ENCODE data around the gene DNAJC4. TPM values are rescaled to one million over a fixed set of nuclear protein-coding genes. Genes with fewer than 3 reads are reported as not detected.

The DNAJC4 gene
- total and polyA plus RNA-seq, 4 donors = 15.0 to 97.9 (median 26.8) TPM

GRCh38 chr11:64224151-64224890 lies 6.0 kb upstream of the DNAJC4 start:
- intact Hi-C loops (cut with DNase I) = no loop called here
- DNase-seq = peak; percentile 51 to 70
- no peaks in the 10 kb centered on the region for H3K9me3 ChIP-seq (ENCODE audit: control insufficient read depth, low read length)
- no peaks in the 10 kb centered on the region for H3K27me3 ChIP-seq (ENCODE audit: control insufficient read depth in 1 of 2, insufficient read depth in 2 of 2, low read length in 1 of 2)
- no peak overlapping the region for H3K4me3 ChIP-seq (ENCODE audit: low read length in 2 of 2)
- H3K4me1 ChIP-seq (ENCODE audit: control insufficient read depth in 1 of 2, insufficient read depth in 2 of 2, low read length in 2 of 2) = no peaks in the 10 kb centered on the region
- WGBS, 2 donors = 87 to 90% methylated on average over 17 of the region's 17 CpGs
- ATAC-seq (ENCODE audit: low FRiP score) = no peak
- H3K36me3 ChIP-seq (ENCODE audit: control insufficient read depth in 1 of 2, insufficient read depth in 2 of 2, low read length in 1 of 2) = no peaks in the 10 kb centered on the region
- no peak overlapping the region for H3K27ac ChIP-seq (ENCODE audit: low read depth in 1 of 2, low read length in 2 of 2)

GRCh38 chr11:64224891-64225607 lies 5.3 kb upstream of the DNAJC4 start:
- Histone ChIP-seq H3K27me3 (ENCODE audit: control insufficient read depth in 1 of 2, insufficient read depth in 2 of 2, low read length in 1 of 2) (no peaks in the 10 kb centered on the region), H3K27ac (ENCODE audit: low read depth in 1 of 2, low read length in 2 of 2) (no peak overlapping the region), H3K4me3 (ENCODE audit: low read length in 2 of 2) (peak overlapping the region in 1 of 2 donors; percentile 48), H3K36me3 (ENCODE audit: control insufficient read depth in 1 of 2, insufficient read depth in 2 of 2, low read length in 1 of 2) (no peaks in the 10 kb centered on the region), H3K4me1 (ENCODE audit: control insufficient read depth in 1 of 2, insufficient read depth in 2 of 2, low read length in 2 of 2) (no peaks in the 10 kb centered on the region), H3K9me3 (ENCODE audit: control insufficient read depth, low read length) (no peaks in the 10 kb centered on the region)
- WGBS, 2 donors = 56 to 58% methylated on average over 22 of the region's 22 CpGs
- DNase-seq (peak; percentile 57 to 70), ATAC-seq (ENCODE audit: low FRiP score) (no peak)
- intact Hi-C loops (cut with DNase I) = loop anchor here in 1 of 2 donors (5.0 kb wide), 1 partner anchor 38 kb away; the partner anchor contains the start of gene STIP1

GRCh38 chr11:64225608-64226506 lies 4.5 kb upstream of the DNAJC4 start, which contains the start of the genes NUDT22 and TRPT1:
NUDT22 (plus strand) TSS chr11:64226274; CDS start chr11:64226653, 379 bp downstream.
TRPT1 (minus strand) TSS chr11:64226186; CDS start chr11:64225860, 326 bp downstream.
- Histone ChIP-seq H3K27me3 (ENCODE audit: control insufficient read depth in 1 of 2, insufficient read depth in 2 of 2, low read length in 1 of 2) (no peaks in the 10 kb centered on the region), H3K4me3 (ENCODE audit: low read length in 2 of 2) (peak within 1 kb of the TSS; percentile 48 to 60), H3K27ac (ENCODE audit: low read depth in 1 of 2, low read length in 2 of 2) (peak within 1 kb of the TSS in 1 of 2 donors; percentile 75), H3K36me3 (ENCODE audit: control insufficient read depth in 1 of 2, insufficient read depth in 2 of 2, low read length in 1 of 2) (no peaks in the 10 kb centered on the region), H3K9me3 (ENCODE audit: control insufficient read depth, low read length) (no peaks in the 10 kb centered on the region), H3K4me1 (ENCODE audit: control insufficient read depth in 1 of 2, insufficient read depth in 2 of 2, low read length in 2 of 2) (no peaks in the 10 kb centered on the region)
- DNase-seq = peak; percentile 95 to 97
- 0 to 1% methylated on average over 54 of the region's 54 CpGs for WGBS, 2 donors
- intact Hi-C loops (cut with DNase I) = loop anchor here in 1 of 2 donors (5.0 kb wide), 1 partner anchor 39 kb away; the partner anchor contains the start of gene STIP1
- ATAC-seq (ENCODE audit: low FRiP score) = peak; percentile 90

- intact Hi-C loops (cut with DNase I) = loop anchor here in 1 of 2 donors (5.0 kb wide), 1 partner anchor 39 kb away; the partner anchor contains the start of gene STIP1
Observed at GRCh38 chr11:64226507-64227051, 3.8 kb upstream of the DNAJC4 start.

GRCh38 chr11:64227405-64227956 lies 2.9 kb upstream of the DNAJC4 start:
- H3K9me3 ChIP-seq (ENCODE audit: control insufficient read depth, low read length) = no peaks in the 10 kb centered on the region
- H3K27ac ChIP-seq (ENCODE audit: low read depth in 1 of 2, low read length in 2 of 2) = no peak overlapping the region
- H3K4me3 ChIP-seq (ENCODE audit: low read length in 2 of 2) = no peak overlapping the region
- ATAC-seq (ENCODE audit: low FRiP score) (no peak), DNase-seq (no peak)
- intact Hi-C loops (cut with DNase I) = loop anchor here in 1 of 2 donors (5.0 kb wide), 1 partner anchor 40 kb away; the partner anchor contains the start of gene STIP1
- no peaks in the 10 kb centered on the region for H3K36me3 ChIP-seq (ENCODE audit: control insufficient read depth in 1 of 2, insufficient read depth in 2 of 2, low read length in 1 of 2)
- no peaks in the 10 kb centered on the region for H3K4me1 ChIP-seq (ENCODE audit: control insufficient read depth in 1 of 2, insufficient read depth in 2 of 2, low read length in 2 of 2)
- H3K27me3 ChIP-seq (ENCODE audit: control insufficient read depth in 1 of 2, insufficient read depth in 2 of 2, low read length in 1 of 2) = no peaks in the 10 kb centered on the region
- WGBS, 2 donors = 42 to 48% methylated on average over 3 of the region's 3 CpGs

More at GRCh38 chr11:64226507-64227051, 3.8 kb upstream of the DNAJC4 start:
- 7 to 10% methylated on average over 23 to 26 of the region's 26 CpGs for WGBS, 2 donors
- ATAC-seq (ENCODE audit: low FRiP score) (peak; percentile 48), DNase-seq (peak; percentile 81 to 83)
- Histone ChIP-seq H3K36me3 (ENCODE audit: control insufficient read depth in 1 of 2, insufficient read depth in 2 of 2, low read length in 1 of 2) (no peaks in the 10 kb centered on the region), H3K27ac (ENCODE audit: low read depth in 1 of 2, low read length in 2 of 2) (peak overlapping the region in 1 of 2 donors; percentile 75), H3K4me1 (ENCODE audit: control insufficient read depth in 1 of 2, insufficient read depth in 2 of 2, low read length in 2 of 2) (no peaks in the 10 kb centered on the region), H3K4me3 (ENCODE audit: low read length in 2 of 2) (peak overlapping the region; percentile 48 to 60), H3K27me3 (ENCODE audit: control insufficient read depth in 1 of 2, insufficient read depth in 2 of 2, low read length in 1 of 2) (no peaks in the 10 kb centered on the region), H3K9me3 (ENCODE audit: control insufficient read depth, low read length) (no peaks in the 10 kb centered on the region)

GRCh38 chr11:64229090-64229743 lies 1.1 kb upstream of the DNAJC4 start:
- H3K27ac ChIP-seq (ENCODE audit: low read depth in 1 of 2, low read length in 2 of 2) = peak overlapping the region in 1 of 2 donors; percentile 9
- ATAC-seq (ENCODE audit: low FRiP score) = no peak
- H3K4me3 ChIP-seq (ENCODE audit: low read length in 2 of 2) = no peak overlapping the region
- DNase-seq = peak in 1 of 2 donors; percentile 67
- intact Hi-C loops (cut with DNase I) = loop anchor here in 1 of 2 donors (5.0 kb wide), 1 partner anchor 42 kb away; the partner anchor contains the start of gene STIP1
- 84 to 87% methylated on average over 12 of the region's 12 CpGs for WGBS, 2 donors
- no peaks in the 10 kb centered on the region for H3K4me1 ChIP-seq (ENCODE audit: control insufficient read depth in 1 of 2, insufficient read depth in 2 of 2, low read length in 2 of 2)
- H3K9me3 ChIP-seq (ENCODE audit: control insufficient read depth, low read length) = no peaks in the 10 kb centered on the region
- no peaks in the 10 kb centered on the region for H3K36me3 ChIP-seq (ENCODE audit: control insufficient read depth in 1 of 2, insufficient read depth in 2 of 2, low read length in 1 of 2)
- H3K27me3 ChIP-seq (ENCODE audit: control insufficient read depth in 1 of 2, insufficient read depth in 2 of 2, low read length in 1 of 2) = no peaks in the 10 kb centered on the region

- Histone ChIP-seq H3K36me3 (ENCODE audit: control insufficient read depth in 1 of 2, insufficient read depth in 2 of 2, low read length in 1 of 2) (no peaks in the 10 kb centered on the region), H3K9me3 (ENCODE audit: control insufficient read depth, low read length) (no peaks in the 10 kb centered on the region), H3K27me3 (ENCODE audit: control insufficient read depth in 1 of 2, insufficient read depth in 2 of 2, low read length in 1 of 2) (no peaks in the 10 kb centered on the region), H3K4me3 (ENCODE audit: low read length in 2 of 2) (peak overlapping the region; percentile 2 to 59), H3K4me1 (ENCODE audit: control insufficient read depth in 1 of 2, insufficient read depth in 2 of 2, low read length in 2 of 2) (no peaks in the 10 kb centered on the region), H3K27ac (ENCODE audit: low read depth in 1 of 2, low read length in 2 of 2) (peak overlapping the region in 1 of 2 donors; percentile 9)
- DNase-seq (peak in 1 of 2 donors; percentile 65), ATAC-seq (ENCODE audit: low FRiP score) (no peak)
- intact Hi-C loops (cut with DNase I) = loop anchor here in 1 of 2 donors (5.0 kb wide), 1 partner anchor 42 kb away; the partner anchor contains the start of gene STIP1
- 4 to 5% methylated on average over 13 of the region's 13 CpGs for WGBS, 2 donors
Observed at GRCh38 chr11:64229744-64230170, 591 bp upstream of the DNAJC4 start.

Measured in aorta (tissue), 5 donors.